Colon (tissue), 2 donors: ENCODE results near the gene LCN9.
"Not testable (repeated sequence)": the region's sequence is repeated elsewhere in the genome, so short reads cannot be mapped to it uniquely, and the experiment has no call there.

Source experiments
- FAIRE-seq: peaks from 2 replicates; lab custom pipeline; 2012; peaks lifted over from hg19 to GRCh38; lab: Jason Lieb, UNC
- donor health status: control.
- donor health status: control.

The LCN9 gene

GRCh38 chr9:135672786-135673185 is 9.7 kb downstream of the LCN9 start:
- FAIRE-seq = not testable (repeated sequence)

GRCh38 chr9:135673941-135674340 is 10.8 kb downstream of the LCN9 start:
- FAIRE-seq = no peak

- no peak for FAIRE-seq
These were observed 11.9 kb downstream of the LCN9 start for GRCh38 chr9:135674977-135675376.

- no peak for FAIRE-seq
These were observed 13.8 kb downstream of the LCN9 start for GRCh38 chr9:135676891-135677290.

- FAIRE-seq = no peak
These were observed 14.6 kb downstream of the LCN9 start for GRCh38 chr9:135677641-135678168.

- no peak for FAIRE-seq
These were observed 15.3 kb downstream of the LCN9 start for GRCh38 chr9:135678236-135679017.

GRCh38 chr9:135680056-135680455 is 16.9 kb downstream of the LCN9 start:
- no peak for FAIRE-seq

- FAIRE-seq = no peak
These were observed 18.1 kb downstream of the LCN9 start for GRCh38 chr9:135681161-135681560.

GRCh38 chr9:135683401-135684034 is 20.4 kb downstream of the LCN9 start:
- FAIRE-seq = no peak

- FAIRE-seq = no peak
These were observed 21.6 kb downstream of the LCN9 start for GRCh38 chr9:135684691-135685090.

GRCh38 chr9:135687216-135687615 is 24.1 kb downstream of the LCN9 start:
- no peak for FAIRE-seq

GRCh38 chr9:135689011-135689410 is 25.9 kb downstream of the LCN9 start:
- no peak for FAIRE-seq

GRCh38 chr9:135690836-135691570 is 27.9 kb downstream of the LCN9 start:
- FAIRE-seq = no peak

GRCh38 chr9:135692410-135692809 is 29.3 kb downstream of the LCN9 start:
- no peak for FAIRE-seq

- FAIRE-seq = no peak
These were observed 30.2 kb downstream of the LCN9 start for GRCh38 chr9:135693265-135693664.

GRCh38 chr9:135693771-135694170 is 30.7 kb downstream of the LCN9 start:
- no peak for FAIRE-seq

- no peak for FAIRE-seq
These were observed 31.3 kb downstream of the LCN9 start for GRCh38 chr9:135694414-135694813.

GRCh38 chr9:135695036-135695435 is 31.9 kb downstream of the LCN9 start:
- FAIRE-seq = no peak

- no peak for FAIRE-seq
These were observed 32.5 kb downstream of the LCN9 start for GRCh38 chr9:135695642-135696041.

- FAIRE-seq = no peak
These were observed 33.3 kb downstream of the LCN9 start for GRCh38 chr9:135696446-135696845.

- no peak for FAIRE-seq
These were observed 34.1 kb downstream of the LCN9 start for GRCh38 chr9:135697226-135697625.

GRCh38 chr9:135698236-135698635 is 35.1 kb downstream of the LCN9 start:
- FAIRE-seq = no peak

- FAIRE-seq = no peak
These were observed 35.7 kb downstream of the LCN9 start for GRCh38 chr9:135698767-135699166.
